Endothelial cell of umbilical vein (primary cell): ENCODE data around the gene MYO5B.

Experiments used
- EZH2 ChIP-seq: IDR thresholded peaks from 2 replicates; pipeline ENCODE4 v1.6.1; 2012; ENCODE audit warnings: borderline replicate concordance, low read depth, mild to moderate bottlenecking, moderate library complexity, low read length, inconsistent platforms; ENCODE audit not compliant: severe bottlenecking
- GATA2 ChIP-seq: IDR thresholded peaks from 2 replicates; pipeline ENCODE4 v1.7.0; 2011; ENCODE audit warnings: low read depth, mild to moderate bottlenecking, moderate library complexity, mixed read lengths, low read length; ENCODE audit not compliant: insufficient read length, insufficient read depth
- JUN ChIP-seq: IDR thresholded peaks from 2 replicates; pipeline ENCODE4 v1.6.1; 2011; ENCODE audit warnings: borderline replicate concordance, low read depth; ENCODE audit not compliant: insufficient read length, insufficient read depth
- POLR2A ChIP-seq: IDR thresholded peaks from 2 replicates; pipeline ENCODE4 v1.6.1; 2012; ENCODE audit warnings: low read depth, mild to moderate bottlenecking, control low read depth, low read length
- POLR2AphosphoS5 ChIP-seq: IDR thresholded peaks from 2 replicates; pipeline ENCODE4 v1.6.1; 2012; ENCODE audit warnings: low read depth, mild to moderate bottlenecking, control low read depth, low read length, moderate library complexity; ENCODE audit not compliant: insufficient read depth
- TF ChIP-seq, protein P1 (sequence below), 2 donors: IDR thresholded peaks; 1 replicate in 1 of 2; 2 replicates in 1 of 2; pipeline ENCODE4 v1.5.1; 2011; ENCODE audit warnings: low read length in 2 of 2, mild to moderate bottlenecking in 2 of 2, moderate library complexity in 2 of 2, control low read depth in 1 of 2, inconsistent platforms in 1 of 2, low read depth in 1 of 2; ENCODE audit not compliant: insufficient read depth in 1 of 2; ENCODE audit errors: extremely low read depth in 1 of 2
- TF ChIP-seq, protein P2 (sequence below): IDR thresholded peaks from 2 replicates; pipeline ENCODE4 v1.6.1; 2011; ENCODE audit not compliant: insufficient read depth, insufficient read length

DNA sequence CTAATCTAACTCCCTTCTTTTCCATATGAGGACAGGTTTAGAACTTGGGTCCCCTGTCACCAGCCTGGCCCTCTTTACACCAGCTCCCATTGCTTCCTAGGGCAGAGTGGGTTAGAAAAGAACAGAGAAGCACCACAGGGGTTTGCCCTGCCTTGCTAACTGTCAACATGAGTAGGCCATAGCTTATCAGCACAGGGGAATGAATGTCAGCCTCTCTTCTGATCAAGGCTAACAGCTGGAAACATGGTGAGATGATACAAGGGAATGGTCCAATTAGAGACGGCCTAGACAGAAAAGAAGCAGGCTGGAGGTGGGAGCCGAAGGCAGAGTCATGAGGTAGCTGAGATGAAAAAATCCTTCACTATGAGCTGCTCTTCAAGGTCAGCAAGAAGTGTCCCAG is 192.2 kb downstream of the MYO5B start:
- TF ChIP-seq POLR2AphosphoS5 = no peak
- TF ChIP-seq, protein P1, sequence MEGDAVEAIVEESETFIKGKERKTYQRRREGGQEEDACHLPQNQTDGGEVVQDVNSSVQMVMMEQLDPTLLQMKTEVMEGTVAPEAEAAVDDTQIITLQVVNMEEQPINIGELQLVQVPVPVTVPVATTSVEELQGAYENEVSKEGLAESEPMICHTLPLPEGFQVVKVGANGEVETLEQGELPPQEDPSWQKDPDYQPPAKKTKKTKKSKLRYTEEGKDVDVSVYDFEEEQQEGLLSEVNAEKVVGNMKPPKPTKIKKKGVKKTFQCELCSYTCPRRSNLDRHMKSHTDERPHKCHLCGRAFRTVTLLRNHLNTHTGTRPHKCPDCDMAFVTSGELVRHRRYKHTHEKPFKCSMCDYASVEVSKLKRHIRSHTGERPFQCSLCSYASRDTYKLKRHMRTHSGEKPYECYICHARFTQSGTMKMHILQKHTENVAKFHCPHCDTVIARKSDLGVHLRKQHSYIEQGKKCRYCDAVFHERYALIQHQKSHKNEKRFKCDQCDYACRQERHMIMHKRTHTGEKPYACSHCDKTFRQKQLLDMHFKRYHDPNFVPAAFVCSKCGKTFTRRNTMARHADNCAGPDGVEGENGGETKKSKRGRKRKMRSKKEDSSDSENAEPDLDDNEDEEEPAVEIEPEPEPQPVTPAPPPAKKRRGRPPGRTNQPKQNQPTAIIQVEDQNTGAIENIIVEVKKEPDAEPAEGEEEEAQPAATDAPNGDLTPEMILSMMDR (IDR thresholded peaks at IDR 0.05; ENCODE audit: extremely low read depth in 1 of 2, insufficient read depth in 1 of 2, low read depth in 1 of 2, low read length in 2 of 2) = no peak
- no peak for TF ChIP-seq EZH2
- TF ChIP-seq POLR2A = no peak
- no peak for TF ChIP-seq GATA2
- TF ChIP-seq, protein P2, sequence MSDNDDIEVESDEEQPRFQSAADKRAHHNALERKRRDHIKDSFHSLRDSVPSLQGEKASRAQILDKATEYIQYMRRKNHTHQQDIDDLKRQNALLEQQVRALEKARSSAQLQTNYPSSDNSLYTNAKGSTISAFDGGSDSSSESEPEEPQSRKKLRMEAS = no peak
- no peak for TF ChIP-seq JUN
